Kidney capillary endothelial cell (primary cell): ENCODE measurements around the gene CD1C.
"Not testable (repeated sequence)": the region's sequence is repeated elsewhere in the genome, so short reads cannot be mapped to it uniquely, and the experiment has no call there.

ENCODE experiments used
- DNase-seq: peaks from one replicate; pipeline ENCODE4 v3.0.0-alpha.2; 2018; ENCODE audit warnings: low spot score

The CD1C gene

GRCh38 chr1:158329300-158329699 is 39.6 kb downstream of the CD1C start:
- DNase-seq = no peak

GRCh38 chr1:158329733-158330132 is 40.0 kb downstream of the CD1C start:
- no peak for DNase-seq

GRCh38 chr1:158330391-158331105 is 40.8 kb downstream of the CD1C start:
- DNase-seq = no peak

GRCh38 chr1:158331106-158331425 is 41.3 kb downstream of the CD1C start:
- no peak for DNase-seq

- DNase-seq = no peak
Observed at GRCh38 chr1:158331481-158332150, 41.9 kb downstream of the CD1C start, which contains the start of gene CD1B. Gene CD1B (minus strand): TSS chr1:158331531. CDS start chr1:158331423, 108 bp downstream.

- no peak for DNase-seq
Observed at GRCh38 chr1:158333405-158334155, 43.9 kb downstream of the CD1C start.

- DNase-seq = no peak
Observed at GRCh38 chr1:158334526-158335212, 44.9 kb downstream of the CD1C start.

GRCh38 chr1:158335213-158335532 is 45.5 kb downstream of the CD1C start:
- no peak for DNase-seq

GRCh38 chr1:158336413-158336812 is 46.7 kb downstream of the CD1C start:
- DNase-seq = not testable (repeated sequence)
